ENCODE results near the gene GNG3.
A peak's percentile ranks its signal among the peaks of the same experiment; 100 is the strongest.

The GNG3 gene

GRCh38 chr11:62705880-62706849 is 1.3 kb upstream of the GNG3 start:
- no peak for DNase-seq (ENCODE audit: low read depth)
- no peak for TF ChIP-seq CTCF (IDR thresholded peaks at IDR 0.05; ENCODE audit: control insufficient read depth, extremely low read depth, insufficient read depth)
- H3K4me3 ChIP-seq (ENCODE audit: low read depth, low read length): peak overlapping the region; percentile 81

DNA sequence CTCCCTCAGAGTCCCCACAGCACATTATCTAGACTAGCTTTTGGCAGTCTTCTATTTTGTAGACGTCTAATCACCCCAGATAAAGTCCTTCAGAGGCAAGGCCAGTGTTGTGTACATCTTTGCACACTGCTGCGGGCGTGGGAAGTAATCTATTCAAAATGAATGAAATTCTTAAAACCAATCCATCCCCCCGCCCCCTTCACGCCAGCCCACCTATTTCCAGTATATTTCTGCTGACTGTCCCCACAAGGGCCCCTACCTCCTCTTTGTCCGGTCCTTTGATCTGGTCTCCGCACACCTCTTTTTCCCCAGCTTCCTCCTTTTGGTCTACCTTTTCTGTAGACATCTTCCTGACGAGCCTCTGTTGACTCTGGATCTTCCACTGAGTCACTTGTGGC is 627 bp upstream of the GNG3 start:
- TF ChIP-seq CTCF (IDR thresholded peaks at IDR 0.05; ENCODE audit: control insufficient read depth, extremely low read depth, insufficient read depth): no peak
- no peak for DNase-seq (ENCODE audit: low read depth)
- peak overlapping the region; percentile 81 for H3K4me3 ChIP-seq (ENCODE audit: low read depth, low read length)

GRCh38 chr11:62708392-62708791 is 916 bp downstream of the GNG3 start:
- H3K4me3 ChIP-seq (ENCODE audit: low read depth, low read length): peak overlapping the region; percentile 59
- no peak for TF ChIP-seq CTCF (IDR thresholded peaks at IDR 0.05; ENCODE audit: control insufficient read depth, extremely low read depth, insufficient read depth)
- DNase-seq (ENCODE audit: low read depth): no peak

DNA sequence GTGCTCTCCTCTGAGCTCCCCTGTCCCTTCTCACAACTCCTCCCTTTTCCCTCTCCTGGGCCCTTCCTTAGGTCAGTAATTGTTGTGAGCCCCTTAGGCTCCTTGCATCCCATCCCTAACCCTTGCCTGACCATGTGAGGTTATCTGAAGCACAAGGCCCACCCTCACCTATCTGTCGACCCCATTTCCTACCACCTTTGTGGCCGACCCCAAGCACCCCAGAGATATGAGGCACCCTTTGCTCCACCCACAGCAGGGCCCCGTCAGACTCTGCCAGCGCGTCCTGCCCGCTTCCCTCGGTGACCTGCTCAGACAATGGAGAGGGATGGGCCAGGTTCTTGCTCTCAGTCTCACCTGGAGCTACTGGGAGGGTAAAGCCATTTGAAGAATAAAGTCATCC is 1.3 kb downstream of the GNG3 start:
- no peak for TF ChIP-seq CTCF (IDR thresholded peaks at IDR 0.05; ENCODE audit: control insufficient read depth, extremely low read depth, insufficient read depth)
- peak overlapping the region; percentile 59 for H3K4me3 ChIP-seq (ENCODE audit: low read depth, low read length)
- no peak for DNase-seq (ENCODE audit: low read depth)

GRCh38 chr11:62709247-62710000 is 1.9 kb downstream of the GNG3 start:
- peak; percentile 98 for DNase-seq (ENCODE audit: low read depth)
- TF ChIP-seq CTCF (IDR thresholded peaks at IDR 0.05; ENCODE audit: control insufficient read depth, extremely low read depth, insufficient read depth): 0 out of 2 replicates have a peak, but pooled peaks have one; percentile 3
- peak overlapping the region; percentile 59 for H3K4me3 ChIP-seq (ENCODE audit: low read depth, low read length)

DNA sequence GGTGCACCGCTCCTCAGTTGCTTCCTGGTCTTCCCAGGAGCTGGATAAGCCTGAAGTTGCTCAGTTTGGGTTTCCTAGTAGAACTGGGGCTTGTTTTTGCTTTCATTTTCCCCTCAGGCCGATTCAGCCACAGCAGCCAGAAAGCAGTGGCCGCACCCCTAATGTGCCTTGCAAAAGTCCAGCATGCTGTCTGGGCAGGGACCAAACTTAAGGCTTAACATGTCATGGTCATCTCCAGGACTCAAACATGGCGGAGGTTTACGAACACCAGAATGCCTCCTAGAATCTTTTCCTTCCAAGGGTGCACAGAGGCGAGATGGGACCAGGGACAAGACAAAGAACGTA is 2.5 kb downstream of the GNG3 start:
- H3K4me3 ChIP-seq (ENCODE audit: low read depth, low read length): peak overlapping the region; percentile 59
- DNase-seq (ENCODE audit: low read depth): no peak
- TF ChIP-seq CTCF (IDR thresholded peaks at IDR 0.05; ENCODE audit: control insufficient read depth, extremely low read depth, insufficient read depth): no peak

All from LNCaP clone FGC (cell line).